Stimulated activated CD8-positive, alpha-beta memory T cell treated with anti-CD3 and anti-CD28 coated beads, Interleukin-12 subunit alpha, Interleukin-12 subunit beta, amount 100 ng/mL, for 24 hours (primary cell): Measurements from ENCODE around the gene PPFIA2.

ENCODE experiments used
- DNase-seq: peaks from one replicate; pipeline ENCODE4 v3.0.0-alpha.2; 2020; ENCODE audit errors: extremely low read depth

The PPFIA2 gene

GRCh38 chr12:81274637-81275529 lies 484.3 kb downstream of the PPFIA2 start:
- DNase-seq: no peak

GRCh38 chr12:81270385-81270784 lies 488.8 kb downstream of the PPFIA2 start:
- DNase-seq: no peak

- DNase-seq: no peak
Observed at GRCh38 chr12:81263072-81263471, 496.1 kb downstream of the PPFIA2 start.

GRCh38 chr12:81261508-81262207 lies 497.5 kb downstream of the PPFIA2 start:
- no peak for DNase-seq

- no peak for DNase-seq
Observed at GRCh38 chr12:81259360-81259759, 499.8 kb downstream of the PPFIA2 start.

GRCh38 chr12:81257947-81258551 lies 501.1 kb downstream of the PPFIA2 start:
- DNase-seq: no peak

GRCh38 chr12:81255947-81256346 lies 503.2 kb downstream of the PPFIA2 start:
- no peak for DNase-seq

GRCh38 chr12:81255456-81255855 lies 503.7 kb downstream of the PPFIA2 start:
- DNase-seq: no peak

- no peak for DNase-seq
Observed at GRCh38 chr12:81253360-81253759, 505.8 kb downstream of the PPFIA2 start.

- no peak for DNase-seq
Observed at GRCh38 chr12:81252228-81252627, 506.9 kb downstream of the PPFIA2 start.

GRCh38 chr12:81249976-81250375 lies 509.2 kb downstream of the PPFIA2 start:
- no peak for DNase-seq

GRCh38 chr12:81245907-81246570 lies 513.1 kb downstream of the PPFIA2 start:
- no peak for DNase-seq

- DNase-seq: no peak
Observed at GRCh38 chr12:81245458-81245857, 513.7 kb downstream of the PPFIA2 start.

GRCh38 chr12:81231574-81232368 lies 527.4 kb downstream of the PPFIA2 start:
- no peak for DNase-seq

- DNase-seq: no peak
Observed at GRCh38 chr12:81229759-81230158, 529.4 kb downstream of the PPFIA2 start.

- DNase-seq: no peak
Observed at GRCh38 chr12:81224626-81225025, 534.5 kb downstream of the PPFIA2 start.

- DNase-seq: no peak
Observed at GRCh38 chr12:81222846-81223592, 536.1 kb downstream of the PPFIA2 start.

GRCh38 chr12:81221681-81222080 lies 537.5 kb downstream of the PPFIA2 start:
- no peak for DNase-seq

GRCh38 chr12:81216739-81217138 lies 542.4 kb downstream of the PPFIA2 start:
- DNase-seq: no peak

- DNase-seq: no peak
Observed at GRCh38 chr12:81212996-81213696, 546.0 kb downstream of the PPFIA2 start.
